Keratinocyte (primary cell): ENCODE results near the gene OLFML1. TPM values are rescaled to one million over a fixed set of nuclear protein-coding genes. Genes with fewer than 3 reads are reported as not detected.

Experiments
- DNase-seq: peaks from one replicate; pipeline ENCODE4 v3.0.0-alpha.2; 2011; ENCODE audit warnings: low read depth, missing footprints, low spot score
- FAIRE-seq: peaks from 2 replicates; lab custom pipeline; 2011; peaks lifted over from hg19 to GRCh38; lab: Jason Lieb, UNC
- H2AFZ ChIP-seq: 2 replicates; pipeline ENCODE4 v1.6.0; 2012; ENCODE audit warnings: low read length, control low read depth, inconsistent platforms; ENCODE audit not compliant: control insufficient read depth
- H3K27ac ChIP-seq: 2 replicates; pipeline ENCODE4 v1.5.1; 2011; ENCODE audit warnings: low read length; ENCODE audit not compliant: control insufficient read depth, insufficient read depth
- H3K27me3 ChIP-seq: 3 replicates; pipeline ENCODE4 v1.6.0; 2011; ENCODE audit warnings: low read length; ENCODE audit not compliant: control insufficient read depth, insufficient read depth; ENCODE audit errors: extremely low read depth
- H3K36me3 ChIP-seq, 2 experiments: 2 replicates in 1 of 2; 3 replicates in 1 of 2; pipeline ENCODE4 v1.5.1; 2011; ENCODE audit warnings: low read length in 2 of 2, mild to moderate bottlenecking in 1 of 2; ENCODE audit not compliant: control insufficient read depth in 2 of 2, insufficient read depth in 2 of 2; ENCODE audit errors: extremely low read depth in 1 of 2
- H3K4me1 ChIP-seq: 3 replicates; pipeline ENCODE4 v1.5.1; 2011; ENCODE audit warnings: low read length; ENCODE audit not compliant: control insufficient read depth, insufficient read depth; ENCODE audit errors: extremely low read depth
- H3K4me2 ChIP-seq: 3 replicates; pipeline ENCODE4 v1.6.0; 2011; ENCODE audit warnings: low read depth, low read length; ENCODE audit not compliant: control insufficient read depth, insufficient read depth; ENCODE audit errors: extremely low read depth
- H3K4me3 ChIP-seq, 3 experiments: fragments of 200-600 bp in 1 of 3; sonication (generic) in 1 of 3; 2 replicates in 2 of 3; 3 replicates in 1 of 3; pipeline ENCODE4 v1.5.1; 2011 to 2016; ENCODE audit warnings: low read length in 3 of 3, mild to moderate bottlenecking in 3 of 3, control low read depth in 2 of 3, inconsistent platforms in 1 of 3, low read depth in 1 of 3, mixed read lengths in 1 of 3, mixed run types in 1 of 3, moderate library complexity in 1 of 3; ENCODE audit not compliant: control insufficient read depth in 2 of 3, insufficient read depth in 2 of 3; ENCODE audit errors: extremely low read depth in 1 of 3
- H3K79me2 ChIP-seq: 2 replicates; pipeline ENCODE4 v1.6.0; 2012; ENCODE audit warnings: low read length; ENCODE audit not compliant: control insufficient read depth, insufficient read depth
- H3K9ac ChIP-seq: 3 replicates; pipeline ENCODE4 v1.6.0; 2011; ENCODE audit warnings: low read length; ENCODE audit not compliant: control insufficient read depth, insufficient read depth; ENCODE audit errors: extremely low read depth
- H3K9me1 ChIP-seq: 3 replicates; pipeline ENCODE4 v1.6.0; 2011; ENCODE audit warnings: low read length; ENCODE audit not compliant: control insufficient read depth, insufficient read depth; ENCODE audit errors: extremely low read depth
- H3K9me3 ChIP-seq: 2 replicates; pipeline ENCODE4 v1.5.1; 2012; ENCODE audit warnings: low read depth, low read length; ENCODE audit not compliant: control insufficient read depth
- H4K20me1 ChIP-seq: 3 replicates; pipeline ENCODE4 v1.6.0; 2011; ENCODE audit warnings: low read length; ENCODE audit not compliant: control insufficient read depth, insufficient read depth; ENCODE audit errors: extremely low read depth
- EZH2 ChIP-seq: IDR thresholded peaks from one replicate; pipeline ENCODE4 v1.6.1; 2012; ENCODE audit warnings: inconsistent platforms, mild to moderate bottlenecking, low read length, moderate library complexity
- dilution Hi-C: fragments of 300-500 bp; cut with MboI; formaldehyde crosslinking; loops from one replicate; pipeline ENCODE4 v1.7.0; 2020; ENCODE audit warnings: low sequenced_read_pairs; ENCODE audit not compliant: extremely low pct_ligation_motif_present
- polyA plus RNA-seq, 5 experiments: library from polyadenylated mRNA; depleted of rRNA in 3 of 5; stranded (reverse) in 3 of 5; stranded (forward) in 1 of 5; unstranded in 1 of 5; fragments of >200 nt; gene quantifications; 1 replicate in 1 of 5; 2 replicates in 3 of 5; 3 replicates in 1 of 5; pipeline versions ENCODE4 v1.2.1 to v1.2.3, GENCODE V29; 2011 to 2012; ENCODE audit warnings: missing spikeins in 2 of 5, low read depth in 1 of 5, low replicate concordance in 1 of 5
- TF ChIP-seq, protein P1 (sequence below), 3 experiments: IDR thresholded peaks in 1 of 3; conservative IDR thresholded peaks in 1 of 3; optimal IDR thresholded peaks in 1 of 3; 2 replicates in 2 of 3; 3 replicates in 1 of 3; pipeline versions ENCODE3 to v1.5.1; 2011; ENCODE audit warnings: low read length in 3 of 3, mild to moderate bottlenecking in 3 of 3, moderate library complexity in 2 of 3, control low read depth in 1 of 3, inconsistent platforms in 1 of 3; ENCODE audit not compliant: insufficient read depth in 2 of 3; ENCODE audit errors: extremely low read depth in 1 of 3

Gene OLFML1
- polyA plus RNA-seq, 1 donor (not counting 4 experiments of a cell fraction or from before 2014, with no cell fraction given) = not detected

- no peaks in the 10 kb centered on the region for H3K27me3 ChIP-seq
- no peaks in the 10 kb centered on the region for H4K20me1 ChIP-seq
- H3K4me2 ChIP-seq = no peak overlapping the region
- no peak overlapping the region for H2AFZ ChIP-seq
- H3K36me3 ChIP-seq = no peaks in the 10 kb centered on the region
- H3K9ac ChIP-seq = no peak overlapping the region
- no peak for TF ChIP-seq EZH2
- TF ChIP-seq, protein P1, sequence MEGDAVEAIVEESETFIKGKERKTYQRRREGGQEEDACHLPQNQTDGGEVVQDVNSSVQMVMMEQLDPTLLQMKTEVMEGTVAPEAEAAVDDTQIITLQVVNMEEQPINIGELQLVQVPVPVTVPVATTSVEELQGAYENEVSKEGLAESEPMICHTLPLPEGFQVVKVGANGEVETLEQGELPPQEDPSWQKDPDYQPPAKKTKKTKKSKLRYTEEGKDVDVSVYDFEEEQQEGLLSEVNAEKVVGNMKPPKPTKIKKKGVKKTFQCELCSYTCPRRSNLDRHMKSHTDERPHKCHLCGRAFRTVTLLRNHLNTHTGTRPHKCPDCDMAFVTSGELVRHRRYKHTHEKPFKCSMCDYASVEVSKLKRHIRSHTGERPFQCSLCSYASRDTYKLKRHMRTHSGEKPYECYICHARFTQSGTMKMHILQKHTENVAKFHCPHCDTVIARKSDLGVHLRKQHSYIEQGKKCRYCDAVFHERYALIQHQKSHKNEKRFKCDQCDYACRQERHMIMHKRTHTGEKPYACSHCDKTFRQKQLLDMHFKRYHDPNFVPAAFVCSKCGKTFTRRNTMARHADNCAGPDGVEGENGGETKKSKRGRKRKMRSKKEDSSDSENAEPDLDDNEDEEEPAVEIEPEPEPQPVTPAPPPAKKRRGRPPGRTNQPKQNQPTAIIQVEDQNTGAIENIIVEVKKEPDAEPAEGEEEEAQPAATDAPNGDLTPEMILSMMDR (optimal IDR thresholded peaks at IDR 0.05 in 1 of 3, IDR thresholded peaks at IDR 0.05 in 1 of 3, conservative IDR thresholded peaks at IDR 0.05 in 1 of 3; ENCODE audit: extremely low read depth in 1 of 3, insufficient read depth in 2 of 3, low read length in 3 of 3) = no peak
- dilution Hi-C loops = no loop called here
- no peak overlapping the region for H3K27ac ChIP-seq
- no peaks in the 10 kb centered on the region for H3K79me2 ChIP-seq
- FAIRE-seq (no peak), DNase-seq (no peak)
- peaks cover 8% of the 10 kb centered on the region for H3K4me1 ChIP-seq
- no peaks in the 10 kb centered on the region for H3K9me3 ChIP-seq
- no peak overlapping the region for H3K4me3 ChIP-seq
- H3K9me1 ChIP-seq = no peaks in the 10 kb centered on the region
Measured at GRCh38 chr11:7520981-7521487, 35.7 kb downstream of the OLFML1 start.

DNA sequence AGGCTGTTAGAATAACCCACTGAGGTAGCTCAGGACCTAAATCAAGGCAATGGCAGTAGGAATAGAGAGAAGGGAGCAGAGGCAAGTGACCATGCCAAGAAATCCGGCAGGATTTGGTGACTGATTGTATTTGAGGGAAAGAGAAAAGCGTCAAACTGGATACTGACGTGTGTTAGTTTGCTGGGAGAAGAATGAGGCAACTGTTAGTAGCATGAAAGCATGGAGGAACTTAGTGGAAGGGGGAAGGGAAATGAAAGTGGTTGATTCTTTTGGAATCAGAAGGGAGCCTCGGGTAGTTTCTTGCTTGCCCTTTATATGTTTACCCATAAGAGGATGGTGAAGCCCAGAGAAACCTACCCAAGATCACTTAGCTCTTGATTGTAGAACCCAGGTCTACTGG is 36.8 kb downstream of the OLFML1 start:
- no peak overlapping the region for H3K27ac ChIP-seq
- H3K27me3 ChIP-seq = no peaks in the 10 kb centered on the region
- H3K79me2 ChIP-seq = no peaks in the 10 kb centered on the region
- FAIRE-seq (no peak), DNase-seq (no peak)
- no peaks in the 10 kb centered on the region for H3K9me1 ChIP-seq
- no peak overlapping the region for H3K9ac ChIP-seq
- H4K20me1 ChIP-seq = no peaks in the 10 kb centered on the region
- no peaks in the 10 kb centered on the region for H3K9me3 ChIP-seq
- dilution Hi-C loops = no loop called here
- no peak for TF ChIP-seq EZH2
- TF ChIP-seq, protein P1 (optimal IDR thresholded peaks at IDR 0.05 in 1 of 3, IDR thresholded peaks at IDR 0.05 in 1 of 3, conservative IDR thresholded peaks at IDR 0.05 in 1 of 3; ENCODE audit: extremely low read depth in 1 of 3, insufficient read depth in 2 of 3, low read length in 3 of 3) = no peak
- no peak overlapping the region for H2AFZ ChIP-seq
- H3K4me3 ChIP-seq = no peak overlapping the region
- peaks cover 8% of the 10 kb centered on the region for H3K4me1 ChIP-seq
- H3K36me3 ChIP-seq = no peaks in the 10 kb centered on the region
- no peak overlapping the region for H3K4me2 ChIP-seq
